Measurements from ENCODE around the gene DHX36. TPM values are rescaled to one million over a fixed set of nuclear protein-coding genes. Genes with fewer than 3 reads are reported as not detected.

The DHX36 gene
- total RNA-seq, 1 donor from 2014 or later, result 89.6 TPM

- intact Hi-C loops (cut with micrococcal nuclease), result no loop called here
These were observed 96.8 kb downstream of the DHX36 start for GRCh38 chr3:154227531-154227930.

- intact Hi-C loops (cut with micrococcal nuclease), result no loop called here
These were observed 98.8 kb downstream of the DHX36 start for GRCh38 chr3:154225536-154225935.

DNA sequence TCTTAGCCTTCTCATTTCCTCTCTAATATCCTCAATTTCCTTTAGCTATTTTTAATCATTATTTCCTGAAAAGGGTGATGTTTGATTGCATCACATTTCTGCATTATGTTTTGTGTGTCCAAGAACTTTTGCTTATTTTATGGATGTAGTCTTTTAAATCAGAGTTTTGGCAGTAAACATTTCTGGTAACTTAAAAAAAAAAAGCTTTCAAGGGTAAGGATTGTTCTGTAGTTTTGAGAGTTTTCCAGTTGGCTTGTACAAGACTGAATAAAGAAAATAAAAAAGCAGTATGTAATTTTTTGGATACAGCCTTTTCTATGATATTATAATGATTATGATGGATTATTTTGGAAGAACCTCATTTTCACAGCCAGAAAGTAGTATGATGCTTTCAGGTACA lies 99.4 kb downstream of the DHX36 start:
- intact Hi-C loops (cut with micrococcal nuclease), result no loop called here

GRCh38 chr3:154224366-154224765 lies 99.9 kb downstream of the DHX36 start:
- intact Hi-C loops (cut with micrococcal nuclease), result no loop called here

- intact Hi-C loops (cut with micrococcal nuclease), result no loop called here
These were observed 100.8 kb downstream of the DHX36 start for GRCh38 chr3:154223519-154223918.

Other genes with a start within 250 kb of the DHX36 start
- gene ARHGEF26, start 203.1 kb downstream of the DHX36 start, total RNA-seq, result 0.07 TPM in 2 replicates
- not detected in 2 replicates for gene GPR149, start 105.7 kb upstream of the DHX36 start, total RNA-seq

Data from T-helper 1 cell treated with Interleukin-12 subunit alpha and Interleukin-12 subunit beta and Interleukin-4 antibody, amounts not matched to agents 30 ng/mL and 1 ng/mL, for 36 hours (primary cell).